GM12864 (cell line): Measurements from ENCODE around the gene GAD1.

ENCODE experiments used
- DNase-seq: peaks from one replicate; pipeline ENCODE4 v3.0.0-alpha.2; 2011; ENCODE audit warnings: low read depth
- H3K4me3 ChIP-seq: 2 replicates; pipeline ENCODE4 v1.5.1; 2011; ENCODE audit warnings: mild to moderate bottlenecking, low read depth, low read length, control low read depth
- CTCF ChIP-seq: IDR thresholded peaks from 2 replicates; pipeline ENCODE4 v1.5.1; 2011; ENCODE audit warnings: low read depth, mild to moderate bottlenecking, moderate library complexity, low read length, control low read depth, inconsistent platforms; ENCODE audit errors: missing control alignments

GAD1 gene

GRCh38 chr2:170818036-170818751 lies 1.5 kb downstream of the GAD1 start:
- TF ChIP-seq CTCF = no peak
- no peak overlapping the region; the same call in 1 of the 2 replicates for H3K4me3 ChIP-seq
- no peak for DNase-seq

DNA sequence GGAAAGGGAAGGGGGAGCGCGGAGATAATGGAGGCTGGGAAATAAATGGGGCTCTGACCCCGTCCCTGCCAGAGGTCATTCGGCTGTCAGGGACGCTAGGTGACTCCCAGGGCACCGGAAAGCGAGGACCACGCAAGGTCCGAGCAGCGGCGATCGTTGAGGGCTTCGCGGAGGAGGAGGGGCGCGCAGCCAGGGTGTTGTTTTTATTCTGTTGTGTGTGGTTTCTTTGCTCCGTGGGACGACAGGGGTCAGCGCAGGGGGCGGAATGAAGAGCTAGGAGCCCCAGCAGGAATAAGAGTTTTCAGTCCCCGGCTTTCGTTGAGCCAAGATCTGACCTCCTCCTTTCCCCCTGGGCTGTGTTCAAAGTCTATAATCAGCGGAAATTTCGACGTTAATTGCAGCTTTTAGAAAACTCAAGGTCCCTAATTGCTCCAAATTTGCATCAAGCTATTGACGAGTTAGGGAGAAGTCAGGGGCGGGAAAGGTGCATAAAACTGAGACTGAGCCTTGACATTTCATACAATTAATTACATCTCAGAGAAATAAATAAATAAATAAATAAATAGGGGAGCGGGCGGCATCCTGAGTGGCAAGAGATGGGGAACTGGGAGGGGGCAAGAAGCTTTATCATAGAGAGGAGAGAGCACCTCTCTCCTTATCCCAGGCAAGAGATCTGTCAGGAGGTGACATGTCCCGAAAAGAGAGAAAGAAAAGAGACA lies 2.2 kb downstream of the GAD1 start:
- TF ChIP-seq CTCF = no peak
- no peak for DNase-seq
- H3K4me3 ChIP-seq = no peak overlapping the region

GRCh38 chr2:170819680-170820664 lies 3.3 kb downstream of the GAD1 start:
- H3K4me3 ChIP-seq = no peak overlapping the region; the same call in 1 of the 2 replicates
- no peak for DNase-seq
- no peak for TF ChIP-seq CTCF

DNA sequence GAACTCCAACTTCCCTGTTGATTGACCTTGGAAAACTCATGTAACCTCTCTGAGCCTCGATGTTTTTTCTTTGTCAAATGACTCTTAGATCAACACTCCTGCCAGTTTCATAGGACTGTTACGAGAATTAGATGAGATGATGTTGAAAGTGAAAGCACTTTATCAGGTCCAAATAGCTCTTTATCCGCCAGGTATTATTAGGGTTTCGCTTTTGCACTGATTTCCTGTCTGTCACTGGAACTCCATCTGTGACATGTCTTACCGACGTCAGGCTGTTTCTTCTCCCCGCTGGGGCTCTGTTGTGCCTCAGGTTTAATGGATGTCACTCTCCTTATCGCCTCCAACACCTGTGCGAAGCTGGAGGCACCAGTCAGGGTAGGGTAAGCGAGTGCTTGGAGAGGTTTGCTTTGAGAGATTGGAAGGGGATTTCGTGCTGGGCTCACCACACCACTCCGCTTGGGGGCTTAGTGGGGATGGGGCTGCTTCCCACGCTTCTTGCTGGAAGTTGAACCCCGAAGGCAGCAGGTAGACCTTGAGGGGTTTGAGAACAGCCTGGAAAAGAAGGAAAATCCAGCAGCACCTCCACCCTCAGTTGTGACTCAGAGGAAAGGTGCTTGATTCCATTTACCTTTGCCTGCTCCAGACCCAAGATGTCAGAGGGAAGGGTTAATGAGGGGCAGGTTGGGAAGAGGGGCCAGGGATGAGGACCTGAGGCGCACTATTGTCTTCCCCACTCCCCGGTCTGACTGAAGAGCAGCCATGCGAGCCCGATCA lies 4.3 kb downstream of the GAD1 start:
- TF ChIP-seq CTCF = no peak
- H3K4me3 ChIP-seq = no peak overlapping the region; the same call in 1 of the 2 replicates
- DNase-seq = peak; percentile 31

DNA sequence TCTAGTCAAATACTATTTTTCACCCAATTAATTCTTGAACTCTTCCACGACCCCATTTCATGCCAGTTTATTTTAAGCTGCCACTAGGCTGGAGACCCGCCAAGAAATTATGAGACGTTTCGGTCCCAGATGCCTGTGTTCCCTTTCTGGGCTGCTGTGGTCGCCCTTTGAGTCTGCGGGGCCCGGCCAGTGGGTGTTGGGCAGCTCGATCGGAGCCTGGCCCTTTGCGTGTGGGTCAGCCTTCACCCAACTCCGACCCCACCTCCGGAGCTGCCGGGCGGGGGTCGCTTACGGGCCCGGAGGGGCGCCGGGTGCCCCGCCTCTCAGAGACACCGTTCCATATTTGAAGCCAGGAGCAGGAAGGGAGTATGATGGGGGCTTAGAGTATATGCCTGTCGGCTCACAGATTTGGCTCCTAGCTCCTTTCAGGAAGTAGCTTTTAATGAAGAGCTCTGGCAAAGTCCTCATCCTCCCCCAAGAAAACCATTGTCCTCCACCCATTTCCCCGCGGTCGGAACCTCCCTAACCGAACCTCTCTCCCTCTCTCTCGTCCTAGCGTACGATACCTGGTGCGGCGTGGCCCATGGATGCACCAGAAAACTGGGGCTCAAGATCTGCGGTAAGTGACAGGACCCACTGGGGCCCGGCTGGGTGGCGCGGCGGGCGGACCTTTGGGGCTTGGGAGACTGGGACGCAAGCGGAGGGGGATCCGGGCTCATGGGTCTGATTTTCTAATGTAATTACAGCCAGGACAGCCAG lies 5.0 kb downstream of the GAD1 start:
- TF ChIP-seq CTCF = no peak
- DNase-seq = no peak
- H3K4me3 ChIP-seq = no peak overlapping the region
